HFF-Myc (cell line): Measurements from ENCODE around the gene BEST2.

Experiments
- DNase-seq: peaks from one replicate; pipeline ENCODE4 v3.0.0-alpha.2; 2011; ENCODE audit warnings: low read depth; ENCODE audit errors: extremely low read depth
- H3K4me3 ChIP-seq: replicated peaks from 2 replicates; pipeline ENCODE4 v1.5.1; 2011; ENCODE audit warnings: low read depth, mild to moderate bottlenecking, control low read depth, low read length
- CTCF ChIP-seq: IDR thresholded peaks from 2 replicates; pipeline ENCODE4 v1.5.1; 2012; ENCODE audit warnings: mild to moderate bottlenecking, low read depth, low read length, control low read depth; ENCODE audit errors: missing control alignments

BEST2 gene

DNA sequence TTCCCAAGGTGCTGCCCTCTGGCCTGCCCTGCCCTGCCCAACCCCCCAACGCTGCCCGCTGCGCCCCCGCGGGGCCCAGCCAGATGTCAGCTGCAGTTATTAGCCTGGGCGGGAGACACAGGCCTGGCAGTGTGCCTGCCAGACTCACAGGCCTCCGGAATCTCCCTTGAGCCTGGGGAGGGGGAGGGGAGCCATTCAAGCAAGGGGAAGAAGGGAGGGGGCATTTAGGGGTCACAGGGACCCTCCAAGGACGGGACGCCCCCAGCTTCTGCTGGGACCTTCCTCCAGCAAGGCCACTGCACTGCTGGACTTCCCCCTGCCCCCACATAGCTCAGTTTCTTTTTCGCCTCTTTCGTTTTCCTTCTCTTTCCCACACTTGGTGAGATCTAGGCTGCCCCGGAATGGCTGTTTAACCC, 37.1 kb downstream of the BEST2 start:
- H3K4me3 ChIP-seq: peak overlapping the region; percentile 31
- no peak for TF ChIP-seq CTCF
- DNase-seq: no peak

DNA sequence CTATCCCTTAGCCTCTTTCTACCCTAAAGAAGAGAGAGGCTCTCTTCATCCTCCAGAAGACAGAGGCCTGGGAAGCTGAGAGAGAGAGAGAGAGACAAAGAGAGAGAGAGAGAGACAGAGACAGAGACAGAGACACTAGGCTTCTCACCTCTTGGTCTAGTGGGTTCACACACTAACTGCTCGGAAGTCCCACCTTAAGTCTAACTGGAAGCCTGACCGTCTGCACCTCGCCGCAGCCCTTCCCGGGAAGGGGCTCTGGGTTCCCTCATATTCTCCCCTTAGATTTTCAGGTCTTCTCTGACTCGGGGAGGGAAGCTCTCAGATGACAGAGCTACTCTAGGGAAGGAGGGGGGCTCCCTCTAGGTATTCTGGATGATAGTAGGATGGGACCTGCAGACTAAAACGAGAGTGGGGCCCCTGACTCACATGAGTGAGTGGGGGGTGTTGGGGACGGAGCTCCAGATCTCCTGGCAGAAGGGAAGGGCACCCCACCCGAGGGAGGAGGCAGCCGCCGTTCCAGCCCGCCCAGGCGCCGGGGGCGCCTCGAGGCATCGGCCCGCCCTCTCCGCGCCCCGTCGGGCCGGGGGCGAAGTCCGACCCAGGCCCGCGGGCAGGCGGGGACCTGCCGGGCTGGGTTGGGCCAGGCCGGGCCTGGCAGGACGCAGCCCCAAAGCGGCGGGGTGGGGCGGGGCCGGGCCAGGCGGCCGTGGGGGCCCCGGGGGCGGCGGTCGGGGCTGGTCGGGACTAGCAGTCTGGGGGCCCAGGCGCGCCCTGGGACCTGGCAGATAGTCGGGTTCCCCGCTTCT, 37.7 kb downstream of the BEST2 start:
- TF ChIP-seq CTCF: no peak
- H3K4me3 ChIP-seq: peak overlapping the region; percentile 31
- DNase-seq: no peak

DNA sequence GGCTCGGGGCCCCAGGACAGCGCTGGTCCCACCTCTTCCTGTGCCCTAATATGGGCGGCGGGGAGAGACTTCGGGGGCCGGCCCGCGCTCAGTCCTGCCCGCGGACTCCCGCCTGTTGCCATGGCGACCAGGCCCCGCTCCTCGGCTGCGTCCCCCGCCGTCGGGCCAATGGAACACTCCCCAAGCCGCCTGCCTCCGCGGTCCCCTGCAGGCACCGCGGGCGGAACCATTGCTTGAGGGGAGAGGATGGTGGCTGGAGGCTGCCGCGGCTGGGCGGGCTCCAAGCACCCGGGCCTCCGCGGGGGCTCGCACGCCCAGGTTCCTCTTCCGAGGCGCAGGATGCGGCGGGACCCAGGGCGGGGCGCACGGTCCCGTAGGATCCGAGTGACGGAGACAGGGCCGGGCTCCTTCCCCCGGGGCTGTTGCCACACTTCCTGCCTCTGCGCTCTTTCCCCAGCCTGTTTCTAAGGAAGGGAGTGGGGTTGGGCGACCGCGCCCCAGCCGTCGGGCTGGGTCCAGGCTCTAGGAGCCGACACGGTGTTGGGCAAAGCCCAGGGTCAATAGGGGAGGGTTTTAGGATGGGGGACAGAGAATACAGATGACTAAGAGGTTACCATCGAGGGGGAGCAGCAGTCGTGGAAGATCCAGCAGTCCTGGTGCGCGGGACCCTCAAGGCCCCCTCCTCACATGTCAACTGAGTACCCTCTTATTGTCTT, 38.5 kb downstream of the BEST2 start:
- DNase-seq: no peak
- H3K4me3 ChIP-seq: peak overlapping the region; percentile 84
- no peak for TF ChIP-seq CTCF

DNA sequence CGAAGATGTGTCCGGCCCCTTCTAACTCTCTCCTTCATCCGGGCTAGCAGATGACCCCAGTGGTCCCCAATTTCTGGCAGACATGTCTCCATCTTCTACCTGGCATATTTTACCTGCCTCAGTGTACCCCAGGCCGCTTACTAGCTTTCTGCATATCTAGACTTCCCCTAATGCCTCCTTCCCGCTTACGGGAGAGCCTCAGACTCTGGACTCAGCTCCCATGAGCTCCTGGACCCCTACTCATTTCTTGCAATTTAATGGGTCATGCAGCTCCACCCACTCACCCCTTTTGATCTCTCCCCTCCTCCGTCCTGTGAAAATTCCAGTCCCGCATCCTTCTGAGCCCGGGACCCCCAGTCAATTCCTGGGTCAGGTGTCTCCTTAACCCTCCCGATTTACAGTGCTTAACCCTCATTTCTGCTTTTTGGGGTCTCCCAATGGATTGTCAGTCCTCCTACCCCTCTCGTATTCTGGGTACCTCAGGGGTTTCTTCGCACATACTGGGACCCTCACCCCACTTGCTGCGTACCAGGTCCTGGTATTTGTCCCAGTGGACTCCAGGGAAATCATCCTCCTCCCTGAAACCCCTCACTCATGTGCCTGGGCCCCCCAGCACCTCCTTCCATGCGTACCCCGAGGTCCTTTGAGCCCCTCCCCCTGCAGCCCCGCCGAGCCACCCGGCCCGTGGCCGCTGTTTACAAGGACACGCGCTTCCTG, 39.2 kb downstream of the BEST2 start:
- DNase-seq: no peak
- peak overlapping the region; percentile 84 for H3K4me3 ChIP-seq
- no peak for TF ChIP-seq CTCF

- peak; percentile 92 for DNase-seq
- no peak for TF ChIP-seq CTCF
- H3K4me3 ChIP-seq: peak within 1 kb of the TSS; percentile 84
These were observed 39.9 kb downstream of the BEST2 start, which contains the start of gene JUNB for GRCh38 chr19:12791345-12792050. Gene JUNB, plus strand, starts transcription at chr19:12791486. Its CDS starts 286 bp downstream, at chr19:12791772.
